Fibroblast of skin of scalp (primary cell): ENCODE results near the gene SC5D. TPM values are rescaled to one million over a fixed set of nuclear protein-coding genes. Genes with fewer than 3 reads are reported as not detected.
A peak's percentile ranks its signal among the peaks of the same experiment; 100 is the strongest.

Experiments
- DNase-seq: peaks from one replicate; pipeline ENCODE4 v3.0.0-alpha.2; 2013
- polyA plus RNA-seq, 2 experiments: library from polyadenylated mRNA; unstranded; fragments of 120-200 nt; gene quantifications; one replicate each; pipeline ENCODE4 v1.2.1, GENCODE V29; 2013; ENCODE audit not compliant: insufficient read length in 2 of 2

SC5D gene
- 29.6 TPM for polyA plus RNA-seq (2013, experiment 1 of 2; ENCODE audit: insufficient read length)
- 29.6 TPM for polyA plus RNA-seq (2013, experiment 2 of 2; ENCODE audit: insufficient read length)

- peak; percentile 91 for DNase-seq
Measured at GRCh38 chr11:121292495-121293287, at the start of gene SC5D. Gene SC5D, plus strand, starts transcription at chr11:121292771. Its CDS starts 10,605 bp downstream, at chr11:121303376.

GRCh38 chr11:121244884-121245283 lies 47.7 kb upstream of the SC5D start:
- no peak for DNase-seq

GRCh38 chr11:121246021-121246768 lies 46.4 kb upstream of the SC5D start:
- DNase-seq = no peak

GRCh38 chr11:121246769-121247035 lies 45.9 kb upstream of the SC5D start:
- DNase-seq = no peak

GRCh38 chr11:121248496-121248895 lies 44.1 kb upstream of the SC5D start:
- no peak for DNase-seq

- DNase-seq = peak; percentile 51
Measured at GRCh38 chr11:121249039-121249663, 43.4 kb upstream of the SC5D start.

GRCh38 chr11:121250843-121251242 lies 41.7 kb upstream of the SC5D start:
- DNase-seq = no peak

- no peak for DNase-seq
Measured at GRCh38 chr11:121253951-121254350, 38.6 kb upstream of the SC5D start.

GRCh38 chr11:121254756-121255155 lies 37.8 kb upstream of the SC5D start:
- DNase-seq = no peak

- DNase-seq = no peak
Measured at GRCh38 chr11:121255473-121256125, 37.0 kb upstream of the SC5D start.

- DNase-seq = no peak
Measured at GRCh38 chr11:121257289-121257688, 35.3 kb upstream of the SC5D start.

- DNase-seq = no peak
Measured at GRCh38 chr11:121257976-121258375, 34.6 kb upstream of the SC5D start.

GRCh38 chr11:121265586-121265985 lies 27.0 kb upstream of the SC5D start:
- DNase-seq = no peak

GRCh38 chr11:121268581-121268980 lies 24.0 kb upstream of the SC5D start:
- DNase-seq = no peak

GRCh38 chr11:121270001-121270678 lies 22.4 kb upstream of the SC5D start:
- no peak for DNase-seq

GRCh38 chr11:121274332-121274991 lies 18.1 kb upstream of the SC5D start:
- no peak for DNase-seq

GRCh38 chr11:121281698-121282097 lies 10.9 kb upstream of the SC5D start:
- no peak for DNase-seq

GRCh38 chr11:121282386-121282785 lies 10.2 kb upstream of the SC5D start:
- peak; percentile 9 for DNase-seq

GRCh38 chr11:121282886-121283502 lies 9.6 kb upstream of the SC5D start:
- DNase-seq = no peak

GRCh38 chr11:121291319-121291718 lies 1.3 kb upstream of the SC5D start:
- DNase-seq = no peak

GRCh38 chr11:121291896-121292494 lies 576 bp upstream of the SC5D start:
- DNase-seq = no peak
